Kidney tubule cell (primary cell): ENCODE measurements around the gene DCBLD2.
A peak's percentile ranks its signal among the peaks of the same experiment; 100 is the strongest.

ENCODE experiments used
- DNase-seq: peaks from one replicate; pipeline ENCODE4 v3.0.0-alpha.2; 2018; ENCODE audit warnings: low spot score

DCBLD2 gene, protein sequence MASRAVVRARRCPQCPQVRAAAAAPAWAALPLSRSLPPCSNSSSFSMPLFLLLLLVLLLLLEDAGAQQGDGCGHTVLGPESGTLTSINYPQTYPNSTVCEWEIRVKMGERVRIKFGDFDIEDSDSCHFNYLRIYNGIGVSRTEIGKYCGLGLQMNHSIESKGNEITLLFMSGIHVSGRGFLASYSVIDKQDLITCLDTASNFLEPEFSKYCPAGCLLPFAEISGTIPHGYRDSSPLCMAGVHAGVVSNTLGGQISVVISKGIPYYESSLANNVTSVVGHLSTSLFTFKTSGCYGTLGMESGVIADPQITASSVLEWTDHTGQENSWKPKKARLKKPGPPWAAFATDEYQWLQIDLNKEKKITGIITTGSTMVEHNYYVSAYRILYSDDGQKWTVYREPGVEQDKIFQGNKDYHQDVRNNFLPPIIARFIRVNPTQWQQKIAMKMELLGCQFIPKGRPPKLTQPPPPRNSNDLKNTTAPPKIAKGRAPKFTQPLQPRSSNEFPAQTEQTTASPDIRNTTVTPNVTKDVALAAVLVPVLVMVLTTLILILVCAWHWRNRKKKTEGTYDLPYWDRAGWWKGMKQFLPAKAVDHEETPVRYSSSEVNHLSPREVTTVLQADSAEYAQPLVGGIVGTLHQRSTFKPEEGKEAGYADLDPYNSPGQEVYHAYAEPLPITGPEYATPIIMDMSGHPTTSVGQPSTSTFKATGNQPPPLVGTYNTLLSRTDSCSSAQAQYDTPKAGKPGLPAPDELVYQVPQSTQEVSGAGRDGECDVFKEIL

DNA sequence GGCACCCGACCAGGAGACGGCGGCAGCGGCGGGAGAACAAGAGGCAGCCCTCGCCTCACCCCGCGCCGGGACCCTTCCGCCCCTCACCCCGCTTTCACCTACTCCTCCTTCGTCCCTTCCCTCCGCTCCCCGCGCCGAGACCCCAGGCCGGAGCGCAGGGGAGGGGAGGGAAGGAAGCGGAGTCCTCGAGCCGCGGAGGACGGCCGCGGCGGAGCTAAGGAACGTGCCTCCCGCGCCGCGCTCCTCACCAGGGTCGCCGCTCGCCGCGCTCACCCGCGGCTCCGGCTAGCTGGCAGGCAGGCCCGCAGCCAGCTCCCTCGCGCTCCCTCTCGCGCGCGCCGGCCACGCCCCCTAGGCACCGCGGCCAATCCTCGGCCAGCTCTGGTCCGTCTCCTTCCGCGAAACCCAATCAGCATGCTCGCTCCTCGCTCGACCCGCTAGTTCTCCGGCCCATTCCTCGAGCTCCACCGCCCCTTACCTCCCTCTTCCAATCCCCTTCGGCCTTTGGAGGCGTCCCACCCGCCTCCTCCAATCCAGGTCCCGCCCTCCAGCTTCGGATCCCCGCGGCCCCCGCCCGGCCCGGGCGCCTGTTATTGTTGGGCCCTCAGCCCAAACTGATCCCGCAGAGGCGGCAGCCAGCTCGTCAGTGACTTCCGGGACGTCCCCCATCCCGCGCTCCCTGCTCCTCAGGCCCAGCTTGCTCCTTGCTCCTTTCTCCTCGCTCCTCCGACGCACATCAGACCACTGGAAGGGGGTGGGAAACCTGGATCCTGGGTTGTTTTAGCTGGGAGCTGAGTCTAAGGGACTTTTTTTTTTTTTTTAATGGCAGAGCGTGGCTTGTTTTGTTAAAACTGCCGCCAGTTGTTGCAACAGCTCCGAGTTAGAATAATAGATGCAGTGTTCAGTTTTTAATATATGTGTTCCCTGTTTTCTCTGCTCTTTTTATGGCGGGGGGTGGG lies at the start of gene DCBLD2:
Gene DCBLD2 (minus strand): TSS at position 304 of the 959 bp plus-strand sequence. CDS start 369 bp downstream, outside the sequence.
- DNase-seq, result peak; percentile 100

DNA sequence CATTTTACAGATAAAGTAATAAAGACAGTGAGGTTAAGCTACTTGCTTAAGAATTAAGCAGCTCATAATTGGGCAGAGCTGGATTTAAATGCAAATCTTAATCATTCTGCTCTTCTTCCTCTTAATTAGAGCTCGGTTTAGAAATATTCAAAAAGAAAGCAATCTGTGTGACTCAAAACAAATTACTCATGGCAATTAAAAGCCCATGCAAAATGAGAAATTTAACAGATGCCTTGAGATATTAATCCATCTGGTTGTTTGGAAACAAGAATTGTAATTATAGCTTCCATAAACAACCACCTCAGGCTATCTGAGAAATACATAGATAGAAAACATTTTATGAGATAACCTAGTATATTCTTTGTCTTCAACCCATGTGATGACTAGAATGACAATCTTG lies 44.2 kb upstream of the DCBLD2 start:
- DNase-seq, result no peak

DNA sequence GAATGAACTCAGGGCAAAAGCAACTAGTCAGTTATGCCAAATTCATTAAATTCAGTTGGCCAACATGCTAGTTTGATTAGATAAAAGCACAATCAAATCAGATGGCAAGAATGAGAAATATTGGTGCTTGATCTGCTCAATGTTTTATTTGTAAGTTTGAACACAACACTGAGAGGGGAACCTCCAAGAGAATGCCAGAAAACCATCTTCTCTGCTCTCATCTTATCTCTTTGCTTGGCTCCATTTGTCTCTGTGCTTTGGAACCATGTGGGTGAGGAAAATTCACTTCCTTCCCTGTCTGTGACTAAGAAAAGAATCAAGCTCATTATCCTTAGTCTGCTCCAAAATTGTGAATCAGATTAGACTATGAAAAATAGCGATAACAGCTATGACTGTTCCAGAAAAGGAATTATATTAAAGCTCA lies 43.6 kb upstream of the DCBLD2 start:
- DNase-seq, result no peak

DNA sequence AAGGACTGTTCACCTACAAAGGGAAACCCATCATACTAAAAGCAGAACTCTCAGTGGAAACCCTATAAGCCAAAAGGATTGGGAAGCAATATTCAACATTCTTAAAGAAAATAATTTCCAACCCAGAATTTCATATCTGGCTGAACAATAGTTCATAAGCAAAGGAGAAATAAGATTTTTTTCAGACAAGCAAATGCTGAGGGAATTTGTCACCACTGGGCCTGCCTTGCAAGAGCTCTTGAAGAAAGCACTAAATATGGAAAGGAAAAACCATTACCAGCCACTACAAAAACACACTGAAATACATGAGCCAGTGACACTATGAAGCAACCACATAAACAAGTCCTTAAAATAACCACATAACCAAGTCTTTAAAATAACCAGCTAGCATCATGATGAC lies 28.9 kb upstream of the DCBLD2 start:
- no peak for DNase-seq

DNA sequence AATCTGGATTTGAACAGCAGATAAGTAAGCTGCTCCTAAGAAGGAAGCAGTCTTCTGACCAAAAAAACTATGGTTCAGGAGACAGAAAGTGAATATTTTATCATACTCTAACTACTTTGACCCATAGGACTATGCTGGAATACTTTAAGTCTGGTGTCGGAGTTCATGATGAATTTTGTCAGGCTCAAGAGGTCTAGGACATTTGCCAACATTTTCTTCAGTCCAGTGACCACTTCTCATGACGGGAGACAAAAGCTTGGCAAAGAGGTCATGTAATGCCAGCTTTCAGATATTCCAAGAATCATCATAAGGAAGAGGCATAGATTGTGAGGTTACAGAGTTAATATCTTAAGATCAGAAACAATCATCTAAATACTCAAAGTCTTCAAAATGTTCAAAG lies 20.5 kb upstream of the DCBLD2 start:
- DNase-seq, result peak; percentile 67

DNA sequence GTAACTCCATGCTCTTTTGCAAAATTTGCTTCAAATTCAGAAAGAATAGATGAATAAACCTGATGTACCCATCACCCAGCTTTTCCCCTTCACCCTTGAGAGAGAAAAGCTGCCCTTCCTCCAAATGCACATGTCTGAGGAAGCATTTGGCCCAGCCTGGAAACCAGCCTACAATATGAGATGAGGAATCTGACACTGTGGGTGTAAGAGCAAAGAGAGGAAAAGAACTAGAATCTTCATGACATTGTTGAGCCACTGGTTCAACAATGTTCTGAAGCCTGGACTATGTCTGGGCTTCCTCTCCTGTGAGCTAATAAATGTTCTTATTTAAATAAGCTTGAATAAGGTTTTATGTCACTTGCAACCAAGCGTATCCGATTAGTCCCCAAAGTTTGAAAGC lies 18.7 kb upstream of the DCBLD2 start:
- no peak for DNase-seq

DNA sequence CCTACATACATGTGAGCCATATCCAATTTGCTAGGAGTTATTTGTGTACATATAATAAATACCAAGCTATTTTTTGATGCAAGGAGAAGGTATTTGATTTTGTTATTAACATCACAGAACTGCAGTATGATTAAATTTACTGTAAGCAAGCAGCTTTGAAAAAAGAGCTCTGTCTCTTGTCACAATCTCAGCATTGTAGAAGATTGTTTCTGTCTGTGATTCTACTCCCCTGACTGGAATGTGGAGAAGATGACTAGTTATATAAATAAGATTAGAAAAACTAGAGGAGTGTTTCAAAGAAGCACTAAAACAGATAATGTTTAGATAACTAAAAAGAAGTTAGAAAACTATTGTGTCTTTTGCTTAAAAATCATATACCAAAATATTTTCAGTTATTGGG lies 17.1 kb upstream of the DCBLD2 start:
- no peak for DNase-seq

DNA sequence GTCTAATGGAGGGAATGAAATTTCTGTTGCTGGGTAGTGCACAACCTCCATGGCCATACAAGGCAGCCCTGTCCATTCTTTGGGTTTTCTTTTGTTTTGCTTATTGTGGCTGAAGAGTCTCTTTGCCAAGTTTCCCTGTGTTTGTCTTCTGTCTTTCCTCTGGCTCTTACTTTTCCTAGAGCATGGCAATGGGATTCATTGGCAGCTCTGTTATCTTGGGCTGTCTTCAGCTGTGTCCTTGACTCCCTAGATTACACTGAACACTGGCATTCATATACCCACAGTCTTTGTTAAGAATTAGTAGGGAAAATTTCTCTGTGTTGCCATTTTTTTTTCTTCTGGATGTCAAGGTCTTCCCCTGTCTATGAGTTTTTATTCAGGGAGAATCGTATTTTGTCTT lies 16.1 kb upstream of the DCBLD2 start:
- DNase-seq, result no peak

DNA sequence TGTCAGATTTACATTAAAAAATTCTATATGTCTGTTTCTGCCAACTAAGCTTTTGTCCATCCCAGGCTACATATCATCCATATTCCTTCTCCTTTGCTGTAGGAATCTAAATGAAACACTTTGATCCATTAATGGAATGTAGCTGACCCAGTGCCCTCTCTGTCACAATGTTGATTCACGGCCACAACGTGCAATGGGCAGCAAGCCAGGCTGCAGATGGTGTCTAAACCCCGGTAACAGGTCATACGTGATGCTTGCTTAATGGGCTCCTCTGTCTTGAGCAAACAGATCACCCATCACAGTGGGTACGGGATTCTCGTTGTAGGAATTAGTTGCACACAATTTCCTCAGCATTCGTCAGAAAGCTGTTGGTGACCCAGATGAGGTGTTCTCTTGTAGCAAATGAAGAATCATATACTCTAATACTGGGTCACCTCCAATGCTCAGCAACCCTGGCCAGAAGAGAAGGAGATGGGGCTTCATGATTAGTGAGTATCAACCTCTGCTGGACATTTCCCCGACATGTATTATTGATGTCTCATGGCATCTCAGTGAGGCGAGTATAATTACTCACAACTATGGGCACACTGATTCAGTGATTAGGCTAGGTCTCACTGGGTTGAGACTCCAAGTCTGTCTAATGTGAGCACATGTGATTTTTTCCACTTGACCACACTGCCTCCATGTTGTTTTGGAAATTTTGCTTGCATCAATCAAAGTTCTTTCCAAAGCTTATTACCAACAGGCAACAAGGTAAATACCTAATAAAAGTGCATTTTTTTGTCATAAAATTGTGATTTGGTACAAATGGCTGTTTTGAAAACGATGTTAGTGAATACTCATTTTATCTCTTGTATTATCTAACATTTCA lies 12.9 kb upstream of the DCBLD2 start:
- peak; percentile 57 for DNase-seq

DNA sequence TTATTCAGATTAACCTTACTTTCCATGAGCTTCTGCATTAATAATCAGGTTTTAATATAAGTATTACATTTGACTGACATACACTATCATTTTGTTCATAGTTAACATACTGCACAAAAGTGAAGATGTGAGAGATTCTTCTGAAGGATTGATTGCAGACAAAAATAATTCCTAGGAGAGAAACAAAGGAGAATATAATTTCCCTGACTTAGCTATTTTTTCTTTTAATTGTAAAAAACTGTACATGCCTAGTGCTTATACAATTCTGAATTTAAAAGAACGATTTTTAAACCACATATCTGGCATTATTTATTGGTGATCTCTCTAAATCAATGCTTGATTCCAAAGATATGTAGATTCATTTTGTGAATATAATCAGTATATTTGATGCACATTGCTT lies 11.0 kb upstream of the DCBLD2 start:
- DNase-seq, result no peak

DNA sequence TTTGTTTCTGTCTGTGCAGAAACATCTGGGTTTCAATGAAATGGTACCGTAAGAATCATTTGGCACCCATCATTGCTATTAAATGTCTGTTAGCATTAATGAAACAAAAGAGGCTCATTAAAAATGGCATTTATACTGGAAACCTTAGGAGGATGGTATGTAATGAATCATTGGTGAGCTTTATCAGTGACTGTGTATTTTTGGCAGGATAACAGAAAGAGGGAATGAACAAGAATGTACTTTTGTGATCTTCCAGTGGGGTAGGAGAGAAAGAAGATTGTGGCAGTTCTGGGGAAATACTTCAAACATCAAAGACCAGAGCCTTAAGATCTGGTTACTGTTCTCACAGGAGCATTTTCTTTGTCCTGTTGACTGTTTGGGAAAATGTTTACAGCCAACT lies 4.7 kb upstream of the DCBLD2 start:
- peak; percentile 62 for DNase-seq

DNA sequence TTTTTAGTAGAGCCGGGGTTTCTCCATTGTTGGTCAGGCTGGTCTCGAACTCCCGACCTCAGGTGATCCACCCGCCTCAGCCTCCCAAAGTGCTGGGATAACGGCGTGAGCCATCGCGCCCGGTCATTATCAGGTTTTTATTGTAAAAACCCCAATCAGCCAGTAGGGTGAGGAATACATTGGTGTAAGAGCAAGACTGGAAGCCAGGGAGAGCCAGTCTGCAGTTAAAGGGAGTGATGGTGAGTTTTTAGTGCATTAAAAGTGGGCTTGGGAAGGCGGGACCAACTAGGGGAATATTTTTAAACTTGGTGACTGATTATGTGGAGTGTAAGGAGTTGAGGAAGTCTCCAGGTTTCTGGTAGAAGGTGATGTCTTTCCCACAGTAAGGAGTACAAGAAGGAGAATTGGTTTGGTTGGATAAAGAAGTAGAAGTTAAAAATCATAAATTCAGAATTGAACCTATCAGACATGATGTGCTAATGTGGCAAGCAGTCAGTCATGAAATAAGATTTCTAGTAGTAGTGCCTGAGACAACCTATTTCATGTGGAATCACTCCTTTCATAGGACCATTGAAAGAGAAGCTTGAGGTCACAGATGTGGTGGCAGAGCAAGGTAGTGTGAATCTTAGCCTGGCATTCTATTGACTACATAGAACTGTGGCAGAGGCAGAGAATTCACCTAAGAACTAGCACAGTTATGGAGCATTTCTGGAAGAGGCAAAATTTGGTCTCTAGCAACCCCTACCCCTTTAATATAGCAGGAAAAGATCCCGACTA lies 2.4 kb upstream of the DCBLD2 start:
- peak; percentile 60 for DNase-seq

DNA sequence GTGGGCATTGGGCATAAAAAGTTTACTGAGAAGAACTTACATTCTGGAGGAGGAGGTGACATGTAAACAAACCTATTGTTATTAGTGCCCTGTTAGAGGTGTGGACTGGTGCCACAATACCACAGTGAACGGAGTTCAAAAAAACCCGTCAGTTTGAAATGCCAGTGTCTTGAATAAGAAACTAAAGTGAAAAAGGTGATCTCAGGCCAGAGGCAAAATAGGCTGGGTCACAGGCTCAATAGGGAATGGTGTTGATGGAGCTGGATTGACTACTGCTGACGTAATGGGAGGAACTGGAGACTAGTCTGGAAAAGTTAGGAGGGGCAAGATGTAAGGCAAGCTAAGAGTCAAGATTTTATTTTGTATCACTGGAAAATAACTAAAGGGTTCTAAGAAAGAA lies 1.6 kb upstream of the DCBLD2 start:
- DNase-seq, result peak; percentile 83

DNA sequence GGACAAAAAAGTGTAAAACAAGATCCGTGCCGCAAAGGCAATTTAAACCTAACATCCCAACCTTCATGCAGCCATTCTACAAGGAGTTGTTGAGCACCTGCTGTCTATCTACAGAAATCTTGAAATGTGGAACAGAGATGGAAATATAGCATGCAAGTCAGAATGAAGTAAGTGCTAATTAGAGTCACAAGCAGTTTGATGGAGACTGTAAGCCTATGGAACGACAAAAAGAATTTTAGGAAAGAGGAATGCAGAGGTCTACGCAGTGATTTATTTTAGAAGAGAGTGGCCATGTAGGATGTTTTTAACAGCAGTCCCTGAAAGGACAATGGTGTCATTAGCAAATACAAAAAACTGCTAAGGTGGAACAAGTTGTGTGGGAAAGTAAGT lies 851 bp upstream of the DCBLD2 start:
- DNase-seq, result peak; percentile 20

DNA sequence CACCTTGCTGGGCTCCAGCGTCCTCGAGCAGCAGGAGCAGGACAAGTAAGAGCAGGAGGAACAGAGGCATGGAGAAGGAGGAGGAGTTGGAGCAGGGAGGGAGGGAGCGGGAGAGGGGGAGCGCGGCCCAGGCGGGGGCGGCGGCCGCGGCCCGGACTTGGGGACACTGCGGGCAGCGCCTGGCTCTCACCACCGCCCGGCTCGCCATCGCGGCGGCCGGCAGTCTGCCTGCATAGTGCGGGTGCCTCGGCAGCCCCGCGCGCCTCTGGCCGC lies 440 bp downstream of the DCBLD2 start:
- no peak for DNase-seq

DNA sequence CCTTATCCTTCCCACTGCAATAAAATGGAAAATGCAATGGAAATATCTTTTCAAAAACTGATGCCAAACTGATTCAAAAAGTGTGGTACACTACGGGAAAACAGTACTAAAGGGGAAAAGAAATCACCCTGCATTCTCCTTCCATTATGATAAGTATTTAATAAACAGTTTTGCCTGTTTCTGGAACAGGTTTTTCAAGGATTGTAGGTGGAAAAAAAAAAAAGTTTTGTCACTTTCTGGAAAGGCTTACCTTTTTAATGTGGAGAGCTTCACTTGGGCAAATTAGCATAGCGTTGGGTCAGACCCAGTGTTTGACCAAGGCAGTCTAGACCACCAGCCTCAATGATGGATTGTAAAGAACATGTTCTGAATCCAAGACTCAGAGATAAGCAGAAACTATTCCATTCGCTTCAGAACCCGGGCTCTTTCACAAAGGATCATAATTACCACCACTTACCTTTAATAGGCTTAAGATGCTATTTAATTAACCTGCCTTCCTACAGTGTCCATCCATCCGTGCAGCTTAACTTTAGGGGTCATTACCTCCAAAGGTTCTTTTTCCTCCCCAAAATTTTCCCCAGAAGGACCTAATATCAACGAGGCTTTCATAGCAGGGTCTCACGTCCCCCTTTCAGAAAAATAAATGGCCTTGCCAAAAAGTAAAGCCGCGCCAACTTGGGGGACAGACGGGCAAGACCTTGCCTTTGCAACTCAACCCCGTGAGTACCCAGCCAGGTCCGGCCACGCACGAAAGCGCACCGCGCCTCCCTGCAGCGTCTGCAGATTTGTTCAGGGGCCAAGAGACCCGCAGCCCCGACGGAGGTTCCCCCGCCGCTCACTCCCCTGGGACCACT lies 1.0 kb downstream of the DCBLD2 start:
- peak; percentile 66 for DNase-seq

DNA sequence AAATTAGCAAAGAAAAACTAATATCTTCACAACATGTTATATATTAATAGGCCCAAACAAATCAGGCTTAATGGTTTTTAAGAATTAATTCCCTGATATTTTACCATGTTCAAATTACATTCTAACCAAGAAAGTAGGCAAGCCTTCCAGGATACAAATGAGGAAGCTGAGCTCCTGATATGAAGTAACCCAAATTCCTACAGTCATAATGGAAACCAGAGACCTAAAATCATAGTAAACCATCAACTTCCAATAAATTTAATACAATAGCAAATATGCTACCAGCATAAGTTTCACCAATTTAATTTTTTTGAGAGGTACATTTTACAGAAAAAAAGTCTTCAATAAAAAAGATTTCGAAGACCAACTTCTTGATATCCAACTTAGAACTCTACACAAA lies 3.8 kb downstream of the DCBLD2 start:
- peak; percentile 51 for DNase-seq

DNA sequence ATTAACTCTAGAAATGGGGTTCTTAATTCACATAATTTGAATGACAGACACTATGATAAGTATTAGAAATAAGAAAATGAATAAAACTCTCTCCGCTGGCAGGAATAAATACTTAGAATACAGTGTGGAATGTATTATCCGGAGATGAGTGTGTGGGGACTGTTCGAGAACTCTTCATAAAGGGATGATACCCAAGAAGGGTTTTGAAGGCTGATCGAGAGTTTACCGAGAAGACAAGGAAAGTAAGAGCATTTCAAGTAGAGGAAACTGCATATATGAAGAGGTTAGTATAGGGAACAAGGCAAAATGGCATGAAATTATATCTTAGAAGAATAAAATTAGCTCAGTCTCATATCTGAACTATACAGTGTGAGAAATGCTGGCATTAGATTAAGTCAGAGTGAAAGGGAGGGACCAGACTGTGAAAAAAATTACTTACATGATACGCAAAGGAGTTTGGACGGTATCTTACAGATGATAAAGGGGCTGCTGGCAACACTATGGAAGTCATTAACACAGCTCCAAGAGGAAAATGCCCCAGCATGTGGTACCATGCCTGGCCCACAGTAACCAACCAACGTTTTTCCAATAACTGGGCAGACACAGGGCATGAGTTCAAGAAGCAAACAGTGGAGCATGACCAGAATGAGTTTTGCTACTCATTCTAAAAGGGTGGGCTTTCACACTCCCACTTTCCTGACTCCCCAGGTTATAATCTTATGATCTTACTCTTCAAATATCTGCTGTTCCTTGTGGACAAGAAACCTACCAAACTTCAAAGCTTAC lies 6.5 kb downstream of the DCBLD2 start:
- DNase-seq, result peak; percentile 43

DNA sequence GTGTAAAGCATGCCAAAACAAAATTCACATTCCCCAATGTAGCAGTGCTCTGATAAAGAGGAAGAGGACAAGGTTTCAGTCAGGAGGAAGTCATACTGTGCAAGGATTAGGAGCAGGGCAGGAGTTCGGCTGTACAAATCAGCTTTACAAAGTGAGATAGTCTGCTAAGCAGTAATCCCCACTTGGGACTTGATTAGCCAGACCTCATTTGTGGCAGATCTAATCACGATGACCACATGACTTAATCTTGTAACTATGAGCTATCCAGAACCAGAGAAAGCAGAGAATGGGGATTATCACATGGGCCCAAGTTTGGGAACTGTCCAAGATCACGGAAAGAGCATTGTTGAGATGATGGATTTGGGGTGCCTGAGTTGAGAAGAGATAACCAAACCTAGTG lies 7.8 kb downstream of the DCBLD2 start:
- peak; percentile 57 for DNase-seq
